HEK293 (cell line): Measurements from ENCODE around the gene HFM1.

Experiments
- CTCF ChIA-PET: fragments of 350-600 bp; formaldehyde crosslinking; extraction: SDS; loops from one replicate; lab custom pipeline; 2021; ENCODE audit warnings: antibody characterized with exemption; lab: Yijun Ruan, JAX
- POLR2A ChIA-PET: fragments of 300-600 bp; formaldehyde crosslinking; extraction: SDS; loops from one replicate; lab custom pipeline; 2020; ENCODE audit warnings: antibody characterized with exemption, inconsistent platforms; lab: Yijun Ruan, JAX
- H3K27ac ChIP-seq: fragments of 200-500 bp; sonication (Bioruptor generic); 2 replicates; pipeline ENCODE4 v1.5.1; 2014; ENCODE audit warnings: low read depth, low read length, control low read depth, inconsistent platforms; ENCODE audit errors: extremely low read depth
- H3K36me3 ChIP-seq, 2 experiments: fragments of 200-500 bp in 1 of 2; sonication (Bioruptor generic) in 1 of 2; 1 replicate in 1 of 2; 2 replicates in 1 of 2; pipeline ENCODE4 v1.5.1; 2014 to 2017; ENCODE audit warnings: inconsistent platforms in 2 of 2, low read length in 2 of 2; ENCODE audit not compliant: control insufficient read depth in 2 of 2, insufficient read depth in 1 of 2
- H3K4me1 ChIP-seq: fragments of 200-500 bp; sonication (Bioruptor generic); 2 replicates; pipeline ENCODE4 v1.5.1; 2014; ENCODE audit warnings: mild to moderate bottlenecking, low read length, inconsistent platforms; ENCODE audit not compliant: control insufficient read depth, insufficient read depth
- H3K4me3 ChIP-seq: 2 replicates; pipeline ENCODE4 v1.5.1; 2011; ENCODE audit warnings: low read depth, mild to moderate bottlenecking, control low read depth, low read length, moderate library complexity
- H3K9me3 ChIP-seq: fragments of 200-500 bp; sonication (Bioruptor generic); 2 replicates; pipeline ENCODE4 v1.5.1; 2014; ENCODE audit warnings: low read depth, low read length, inconsistent platforms; ENCODE audit not compliant: control insufficient read depth, insufficient read depth
- HOXC10 ChIP-seq: sonication (generic); formaldehyde crosslinking; IDR thresholded peaks from 2 replicates; pipeline ENCODE4 v1.8.1; 2023; ENCODE audit warnings: mild to moderate bottlenecking, missing genetic modification reagents
- KLF1 ChIP-seq: fragments of 450-650 bp; formaldehyde crosslinking; IDR thresholded peaks from 2 replicates; pipeline ENCODE4 v1.5.1; 2016; ENCODE audit warnings: missing biosample characterization, missing genetic modification characterization
- KLF16 ChIP-seq: fragments of 450-650 bp; formaldehyde crosslinking; IDR thresholded peaks from 2 replicates; pipeline ENCODE4 v1.5.1; 2017; ENCODE audit warnings: missing biosample characterization, missing genetic modification characterization
- OVOL3 ChIP-seq: fragments of 450-650 bp; formaldehyde crosslinking; IDR thresholded peaks from 2 replicates; pipeline ENCODE4 v1.5.1; 2016; ENCODE audit warnings: missing biosample characterization, missing genetic modification characterization
- PATZ1 ChIP-seq: fragments of 450-650 bp; formaldehyde crosslinking; IDR thresholded peaks from 2 replicates; pipeline ENCODE4 v1.5.1; 2016; ENCODE audit warnings: missing biosample characterization, missing genetic modification characterization
- SCRT2 ChIP-seq: fragments of 450-650 bp; formaldehyde crosslinking; IDR thresholded peaks from 2 replicates; pipeline ENCODE4 v1.5.1; 2016; ENCODE audit warnings: missing biosample characterization, missing genetic modification characterization
- WT1 ChIP-seq: fragments of 450-650 bp; formaldehyde crosslinking; IDR thresholded peaks from 2 replicates; pipeline ENCODE4 v1.5.1; 2016; ENCODE audit warnings: missing biosample characterization, missing genetic modification characterization
- YY2 ChIP-seq: fragments of 450-650 bp; formaldehyde crosslinking; IDR thresholded peaks from 2 replicates; pipeline ENCODE4 v1.5.1; 2016; ENCODE audit warnings: missing biosample characterization, missing genetic modification characterization
- ZBTB1 ChIP-seq: fragments of 450-650 bp; formaldehyde crosslinking; IDR thresholded peaks from 2 replicates; pipeline ENCODE4 v1.5.1; 2016; ENCODE audit warnings: missing biosample characterization, missing genetic modification characterization
- ZBTB20 ChIP-seq: fragments of 450-650 bp; formaldehyde crosslinking; IDR thresholded peaks from 2 replicates; pipeline ENCODE4 v1.5.1; 2016; ENCODE audit warnings: missing biosample characterization, missing genetic modification characterization
- ZNF121 ChIP-seq: fragments of 450-650 bp; formaldehyde crosslinking; IDR thresholded peaks from 2 replicates; pipeline ENCODE4 v1.5.1; 2016; ENCODE audit warnings: missing biosample characterization, missing genetic modification characterization
- ZNF211 ChIP-seq: fragments of 450-650 bp; formaldehyde crosslinking; IDR thresholded peaks from 2 replicates; pipeline ENCODE4 v1.5.1; 2016; ENCODE audit warnings: low read depth, missing biosample characterization, missing genetic modification characterization
- ZNF354C ChIP-seq: fragments of 450-650 bp; formaldehyde crosslinking; IDR thresholded peaks from 2 replicates; pipeline ENCODE4 v1.5.1; 2016; ENCODE audit warnings: missing biosample characterization, missing genetic modification characterization, low read depth, borderline replicate concordance
- ZNF426 ChIP-seq: fragments of 450-650 bp; formaldehyde crosslinking; IDR thresholded peaks from 2 replicates; pipeline ENCODE4 v1.5.1; 2017; ENCODE audit warnings: missing biosample characterization, missing genetic modification characterization, mild to moderate bottlenecking, inconsistent platforms, moderate library complexity
- ZNF433 ChIP-seq: fragments of 450-650 bp; formaldehyde crosslinking; IDR thresholded peaks from 2 replicates; pipeline ENCODE4 v1.5.1; 2016; ENCODE audit warnings: missing biosample characterization, missing genetic modification characterization, low read depth
- ZNF600 ChIP-seq: fragments of 450-650 bp; formaldehyde crosslinking; IDR thresholded peaks from 2 replicates; pipeline ENCODE4 v1.5.1; 2016; ENCODE audit warnings: missing biosample characterization, missing genetic modification characterization
- ZNF660 ChIP-seq: fragments of 450-650 bp; IDR thresholded peaks from 2 replicates; pipeline ENCODE4 v1.5.1; 2018; ENCODE audit warnings: missing biosample characterization, mild to moderate bottlenecking, missing genetic modification characterization
- ZNF707 ChIP-seq: fragments of 450-650 bp; formaldehyde crosslinking; IDR thresholded peaks from 2 replicates; pipeline ENCODE4 v1.5.1; 2016; ENCODE audit warnings: missing biosample characterization, missing genetic modification characterization
- ZNF785 ChIP-seq: fragments of 450-650 bp; formaldehyde crosslinking; IDR thresholded peaks from 2 replicates; pipeline ENCODE4 v1.5.1; 2016; ENCODE audit warnings: missing biosample characterization, missing genetic modification characterization
- ZSCAN18 ChIP-seq: fragments of 450-650 bp; formaldehyde crosslinking; IDR thresholded peaks from 2 replicates; pipeline ENCODE4 v1.5.1; 2016; ENCODE audit warnings: missing biosample characterization, missing genetic modification characterization
- TF ChIP-seq, protein P1 (sequence below): fragments of 450-650 bp; formaldehyde crosslinking; IDR thresholded peaks from 2 replicates; pipeline ENCODE4 v1.5.1; 2016; ENCODE audit warnings: missing biosample characterization, missing genetic modification characterization
- TF ChIP-seq, protein P2 (sequence below): fragments of 450-650 bp; formaldehyde crosslinking; conservative IDR thresholded peaks from 2 replicates; pipeline ENCODE4 v1.5.1; 2016; ENCODE audit warnings: low read depth, missing biosample characterization, missing genetic modification characterization

The HFM1 gene

GRCh38 chr1:91335603-91336002, 69.0 kb downstream of the HFM1 start:
- Histone ChIP-seq H3K27ac (no peak overlapping the region), H3K4me1 (no peaks in the 10 kb centered on the region), H3K4me3 (no peak overlapping the region), H3K9me3 (no peaks in the 10 kb centered on the region), H3K36me3 (no peaks in the 10 kb centered on the region; a peak in 1 of 3 replicates)
- ChIA-PET CTCF (interaction anchor here (0.5 to 0.6 kb wide), 2 partner anchors 993 to 1223 kb away, joined by 3 read pairs; no protein-coding TSS in a partner anchor), POLR2A (no interaction called here)
- no peak for TF ChIP-seq ZBTB1 (tag by site-specific recombination)
- TF ChIP-seq OVOL3 (tag by site-specific recombination), result no peak
- no peak for TF ChIP-seq PATZ1 (tag by site-specific recombination)
- TF ChIP-seq, protein P1, sequence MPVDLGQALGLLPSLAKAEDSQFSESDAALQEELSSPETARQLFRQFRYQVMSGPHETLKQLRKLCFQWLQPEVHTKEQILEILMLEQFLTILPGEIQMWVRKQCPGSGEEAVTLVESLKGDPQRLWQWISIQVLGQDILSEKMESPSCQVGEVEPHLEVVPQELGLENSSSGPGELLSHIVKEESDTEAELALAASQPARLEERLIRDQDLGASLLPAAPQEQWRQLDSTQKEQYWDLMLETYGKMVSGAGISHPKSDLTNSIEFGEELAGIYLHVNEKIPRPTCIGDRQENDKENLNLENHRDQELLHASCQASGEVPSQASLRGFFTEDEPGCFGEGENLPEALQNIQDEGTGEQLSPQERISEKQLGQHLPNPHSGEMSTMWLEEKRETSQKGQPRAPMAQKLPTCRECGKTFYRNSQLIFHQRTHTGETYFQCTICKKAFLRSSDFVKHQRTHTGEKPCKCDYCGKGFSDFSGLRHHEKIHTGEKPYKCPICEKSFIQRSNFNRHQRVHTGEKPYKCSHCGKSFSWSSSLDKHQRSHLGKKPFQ (tag by site-specific recombination), result no peak
- no peak for TF ChIP-seq ZNF211 (tag by site-specific recombination)
- TF ChIP-seq ZSCAN18 (tag by site-specific recombination), result no peak
- no peak for TF ChIP-seq HOXC10 (CRISPR knock-in tag)

DNA sequence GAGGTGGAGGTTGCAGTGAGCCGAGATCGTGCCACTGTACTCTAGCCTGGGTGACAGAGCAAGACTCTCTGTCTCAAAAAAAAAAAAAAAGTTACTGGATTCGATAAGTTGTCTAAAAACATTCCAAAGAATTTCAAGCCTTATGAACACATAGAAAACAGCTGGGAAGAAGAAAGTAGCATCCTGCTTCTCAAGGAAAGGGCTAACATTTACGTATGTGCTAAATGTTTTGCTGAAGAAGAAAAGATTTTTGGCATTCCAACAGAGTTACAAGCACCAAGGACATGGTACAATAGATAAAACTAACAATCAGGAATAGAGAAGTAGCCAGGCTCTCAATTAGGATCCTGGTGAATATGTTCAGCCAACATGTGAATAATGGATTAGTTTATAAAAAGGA, 69.8 kb downstream of the HFM1 start:
- Histone ChIP-seq H3K27ac (no peak overlapping the region), H3K36me3 (no peaks in the 10 kb centered on the region; a peak in 1 of 3 replicates), H3K9me3 (no peaks in the 10 kb centered on the region), H3K4me1 (no peaks in the 10 kb centered on the region), H3K4me3 (no peak overlapping the region)
- TF ChIP-seq ZNF426 (tag by site-specific recombination) (no peak), ZBTB20 (tag by site-specific recombination) (no peak), ZBTB1 (tag by site-specific recombination) (no peak), ZNF707 (tag by site-specific recombination) (no peak), YY2 (tag by site-specific recombination) (no peak), KLF16 (tag by site-specific recombination) (no peak), ZNF354C (tag by site-specific recombination) (no peak), KLF1 (tag by site-specific recombination) (no peak), ZNF433 (tag by site-specific recombination) (no peak), ZNF660 (tag by site-specific recombination) (no peak)
- ChIA-PET POLR2A (no interaction called here), CTCF (interaction anchor here (0.6 kb wide), 1 partner anchor 1223 kb away, joined by 3 read pairs; no protein-coding TSS in a partner anchor)

GRCh38 chr1:91325456-91325855, 79.2 kb downstream of the HFM1 start:
- no peaks in the 10 kb centered on the region for H3K9me3 ChIP-seq
- H3K36me3 ChIP-seq, result peaks cover 0 to 9% of the 10 kb centered on the region in 2 experiments; a peak in 1 of 3 replicates
- no peak overlapping the region for H3K4me3 ChIP-seq
- ChIA-PET POLR2A (no interaction called here), CTCF (no interaction called here)
- H3K4me1 ChIP-seq, result no peaks in the 10 kb centered on the region
- no peak overlapping the region for H3K27ac ChIP-seq
- no peak for TF ChIP-seq ZNF785 (tag by site-specific recombination)
- no peak for TF ChIP-seq ZNF600 (tag by site-specific recombination)
- TF ChIP-seq SCRT2 (tag by site-specific recombination), result no peak
- no peak for TF ChIP-seq WT1
- TF ChIP-seq, protein P2, sequence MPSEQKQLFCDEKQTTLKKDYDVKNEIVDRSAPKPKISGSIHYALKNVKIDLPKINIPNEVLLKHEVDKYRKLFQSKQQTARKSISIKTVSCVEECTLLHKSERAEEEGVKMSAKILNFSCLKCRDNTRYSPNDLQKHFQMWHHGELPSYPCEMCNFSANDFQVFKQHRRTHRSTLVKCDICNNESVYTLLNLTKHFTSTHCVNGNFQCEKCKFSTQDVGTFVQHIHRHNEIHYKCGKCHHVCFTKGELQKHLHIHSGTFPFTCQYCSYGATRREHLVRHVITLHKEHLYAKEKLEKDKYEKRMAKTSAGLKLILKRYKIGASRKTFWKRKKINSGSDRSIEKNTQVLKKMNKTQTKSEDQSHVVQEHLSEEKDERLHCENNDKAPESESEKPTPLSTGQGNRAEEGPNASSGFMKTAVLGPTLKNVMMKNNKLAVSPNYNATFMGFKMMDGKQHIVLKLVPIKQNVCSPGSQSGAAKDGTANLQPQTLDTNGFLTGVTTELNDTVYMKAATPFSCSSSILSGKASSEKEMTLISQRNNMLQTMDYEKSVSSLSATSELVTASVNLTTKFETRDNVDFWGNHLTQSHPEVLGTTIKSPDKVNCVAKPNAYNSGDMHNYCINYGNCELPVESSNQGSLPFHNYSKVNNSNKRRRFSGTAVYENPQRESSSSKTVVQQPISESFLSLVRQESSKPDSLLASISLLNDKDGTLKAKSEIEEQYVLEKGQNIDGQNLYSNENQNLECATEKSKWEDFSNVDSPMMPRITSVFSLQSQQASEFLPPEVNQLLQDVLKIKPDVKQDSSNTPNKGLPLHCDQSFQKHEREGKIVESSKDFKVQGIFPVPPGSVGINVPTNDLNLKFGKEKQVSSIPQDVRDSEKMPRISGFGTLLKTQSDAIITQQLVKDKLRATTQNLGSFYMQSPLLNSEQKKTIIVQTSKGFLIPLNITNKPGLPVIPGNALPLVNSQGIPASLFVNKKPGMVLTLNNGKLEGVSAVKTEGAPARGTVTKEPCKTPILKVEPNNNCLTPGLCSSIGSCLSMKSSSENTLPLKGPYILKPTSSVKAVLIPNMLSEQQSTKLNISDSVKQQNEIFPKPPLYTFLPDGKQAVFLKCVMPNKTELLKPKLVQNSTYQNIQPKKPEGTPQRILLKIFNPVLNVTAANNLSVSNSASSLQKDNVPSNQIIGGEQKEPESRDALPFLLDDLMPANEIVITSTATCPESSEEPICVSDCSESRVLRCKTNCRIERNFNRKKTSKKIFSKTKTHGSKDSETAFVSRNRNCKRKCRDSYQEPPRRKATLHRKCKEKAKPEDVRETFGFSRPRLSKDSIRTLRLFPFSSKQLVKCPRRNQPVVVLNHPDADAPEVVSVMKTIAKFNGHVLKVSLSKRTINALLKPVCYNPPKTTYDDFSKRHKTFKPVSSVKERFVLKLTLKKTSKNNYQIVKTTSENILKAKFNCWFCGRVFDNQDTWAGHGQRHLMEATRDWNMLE, result no peak
- no peak for TF ChIP-seq ZNF121 (tag by site-specific recombination)
